Panc1 (cell line): ENCODE measurements around the gene EDN3. TPM values are rescaled to one million over a fixed set of nuclear protein-coding genes. Genes with fewer than 3 reads are reported as not detected.
"Not testable (repeated sequence)": the region's sequence is repeated elsewhere in the genome, so short reads cannot be mapped to it uniquely, and the experiment has no call there.

Experiments used
- ATAC-seq: fragments of 200-7000 bp; cut with Tn5 transposase; 2 replicates; pipeline ENCODE4 v1.9.1; 2020; ENCODE audit warnings: mild to moderate bottlenecking, moderate library complexity
- BruUV-seq: library from RNA; stranded (reverse); fragments of 400-500 nt; replicated peaks from 2 replicates; lab custom pipeline; 2021; lab: Mats Ljungman, UMichigan
- CTCF ChIA-PET: fragments of 300-600 bp; sonication (Branson Sonifier 250); formaldehyde crosslinking; loops from one replicate; lab custom pipeline; 2022; ENCODE audit warnings: antibody characterized with exemption; lab: Charles Lee
- POLR2A ChIA-PET: fragments of 300-600 bp; sonication (Branson Sonifier 250); formaldehyde crosslinking; loops from one replicate; lab custom pipeline; 2022; ENCODE audit warnings: antibody characterized with exemption; lab: Charles Lee
- DNase-seq: peaks from one replicate; pipeline ENCODE4 v3.0.0-alpha.2; 2010; ENCODE audit warnings: low read depth, low spot score
- H3K27ac ChIP-seq: 2 replicates; pipeline ENCODE4 v1.5.1; 2011; ENCODE audit warnings: mild to moderate bottlenecking, low read length, inconsistent platforms
- H3K27me3 ChIP-seq: fragments of 200-500 bp; sonication (Bioruptor generic); 2 replicates; pipeline ENCODE4 v1.6.0; 2014; ENCODE audit warnings: low read length, inconsistent platforms; ENCODE audit not compliant: control insufficient read depth, insufficient read depth
- H3K36me3 ChIP-seq: fragments of 200-500 bp; sonication (Bioruptor generic); 2 replicates; pipeline ENCODE4 v1.5.1; 2014; ENCODE audit warnings: inconsistent platforms, mild to moderate bottlenecking, low read length, moderate library complexity; ENCODE audit not compliant: control insufficient read depth, insufficient read depth
- H3K4me1 ChIP-seq: 2 replicates; pipeline ENCODE4 v1.5.1; 2011; ENCODE audit warnings: inconsistent platforms, mild to moderate bottlenecking, low read length, moderate library complexity; ENCODE audit not compliant: control insufficient read depth, insufficient read depth
- H3K4me3 ChIP-seq, 2 experiments: 2 replicates each; pipeline ENCODE4 v1.5.1; 2011 to 2012; ENCODE audit warnings: low read depth in 2 of 2, low read length in 2 of 2, mild to moderate bottlenecking in 2 of 2, inconsistent platforms in 1 of 2, moderate library complexity in 1 of 2
- H3K9me3 ChIP-seq: fragments of 200-500 bp; sonication (Bioruptor generic); 2 replicates; pipeline ENCODE4 v1.5.1; 2014; ENCODE audit warnings: low read depth, mild to moderate bottlenecking, inconsistent platforms, low read length, moderate library complexity; ENCODE audit not compliant: control insufficient read depth, insufficient read depth
- CTCF ChIP-seq: fragments of 450-650 bp; IDR thresholded peaks from 2 replicates; pipeline ENCODE4 v1.5.1; 2017; ENCODE audit warnings: mild to moderate bottlenecking
- POLR2AphosphoS5 ChIP-seq: IDR thresholded peaks from 2 replicates; pipeline ENCODE4 v1.6.1; 2012; ENCODE audit warnings: mild to moderate bottlenecking, low read depth, low read length, moderate library complexity
- REST ChIP-seq, 2 experiments: IDR thresholded peaks; 2 replicates each; pipeline ENCODE4 v1.6.1; 2011 to 2012; ENCODE audit warnings: low read depth in 2 of 2, control low read depth in 1 of 2, low read length in 1 of 2, mild to moderate bottlenecking in 1 of 2, moderate library complexity in 1 of 2; ENCODE audit not compliant: insufficient read depth in 1 of 2
- SIN3A ChIP-seq: IDR thresholded peaks from 2 replicates; pipeline ENCODE4 v1.6.1; 2012; ENCODE audit warnings: low read depth, mild to moderate bottlenecking, low read length, moderate library complexity, borderline replicate concordance; ENCODE audit not compliant: insufficient read depth
- TCF7L2 ChIP-seq: IDR thresholded peaks from 2 replicates; pipeline ENCODE4 v1.6.1; 2011; ENCODE audit warnings: mild to moderate bottlenecking, low read depth, low read length, inconsistent platforms
- in situ Hi-C: cut with HindIII; loops from 2 replicates; pipeline ENCODE4 v1.10.0; 2016; ENCODE audit warnings: low sequenced_read_pairs, low pct_unique_long_range_greater_than_20kb
- intact Hi-C: fragments of 100-400 bp; cut with micrococcal nuclease; formaldehyde crosslinking; loops from one replicate; pipeline ENCODE4 v1.10.0; 2022; ENCODE audit not compliant: unreplicated experiment
- total RNA-seq: library from RNA; stranded (reverse); gene quantifications from one replicate; pipeline ENCODE4 v1.2.1, GENCODE V29; 2021; ENCODE audit not compliant: unreplicated experiment

Gene EDN3
- total RNA-seq, 1 experiment from 2014 or later, result not detected

GRCh38 chr20:59341285-59342022, 41.0 kb downstream of the EDN3 start:
- DNase-seq, H3K4me1 ChIP-seq, H3K4me3 ChIP-seq, H3K36me3 ChIP-seq, intact Hi-C loops, H3K27ac ChIP-seq, in situ Hi-C loops, H3K27me3 ChIP-seq, H3K9me3 ChIP-seq, ATAC-seq, POLR2A ChIA-PET, BruUV-seq, CTCF ChIA-PET: not testable (repeated sequence)

- ChIA-PET CTCF (no interaction called here), POLR2A (interaction anchor here (0.6 kb wide), 1 partner anchor 651 kb away, joined by 12 read pairs; no protein-coding TSS in a partner anchor)
- intact Hi-C loops (no loop called here), in situ Hi-C loops (no loop called here)
- TF ChIP-seq POLR2AphosphoS5 (no peak), SIN3A (no peak), CTCF (no peak), TCF7L2 (no peak), REST (IDR thresholded peaks at IDR 0.05; ENCODE audit: insufficient read depth in 1 of 2, low read depth in 2 of 2, low read length in 1 of 2) (no peak)
- no peak overlapping the region for H3K27ac ChIP-seq
- no peaks in the 10 kb centered on the region for H3K36me3 ChIP-seq
- H3K27me3 ChIP-seq, result peaks cover 3% of the 10 kb centered on the region; the same call in 1 of the 2 replicates
- DNase-seq, result no peak
- no peak overlapping the region for H3K4me3 ChIP-seq
- no peaks in the 10 kb centered on the region for H3K9me3 ChIP-seq
- no peak for ATAC-seq
- BruUV-seq, result no TSS peak
- H3K4me1 ChIP-seq, result no peaks in the 10 kb centered on the region
These were observed 41.9 kb downstream of the EDN3 start for GRCh38 chr20:59342023-59342957.
